ENCODE data around the gene ST7.

ST7 gene

GRCh38 chr7:116918704-116919103 lies 34.6 kb upstream of the ST7 start:
- Histone ChIP-seq H3K36me3 (peaks cover 22% of the 10 kb centered on the region), H3K4me3 (ENCODE audit: low read depth, low read length) (no peak overlapping the region), H3K9me3 (no peaks in the 10 kb centered on the region), H3K4me1 (no peaks in the 10 kb centered on the region), H3K27me3 (no peaks in the 10 kb centered on the region)
- no peak for DNase-seq
- TF ChIP-seq CTCF (IDR thresholded peaks at IDR 0.05; ENCODE audit: low read depth, low read length) = no peak

GRCh38 chr7:116920359-116920758 lies 32.9 kb upstream of the ST7 start:
- no peak for DNase-seq
- no peak overlapping the region for H3K4me3 ChIP-seq (ENCODE audit: low read depth, low read length)
- H3K36me3 ChIP-seq = peaks cover 11% of the 10 kb centered on the region
- H3K27me3 ChIP-seq = no peaks in the 10 kb centered on the region
- H3K9me3 ChIP-seq = no peaks in the 10 kb centered on the region
- no peak for TF ChIP-seq CTCF (IDR thresholded peaks at IDR 0.05; ENCODE audit: low read depth, low read length)
- H3K4me1 ChIP-seq = no peaks in the 10 kb centered on the region

- Histone ChIP-seq H3K4me3 (ENCODE audit: low read depth, low read length) (no peak overlapping the region), H3K36me3 (peaks cover 2% of the 10 kb centered on the region), H3K27me3 (no peaks in the 10 kb centered on the region), H3K4me1 (no peaks in the 10 kb centered on the region), H3K9me3 (no peaks in the 10 kb centered on the region)
- TF ChIP-seq CTCF (IDR thresholded peaks at IDR 0.05; ENCODE audit: low read depth, low read length) = no peak
- no peak for DNase-seq
Observed at GRCh38 chr7:116922545-116922944, 30.8 kb upstream of the ST7 start.

GRCh38 chr7:116924741-116925140 lies 28.6 kb upstream of the ST7 start:
- Histone ChIP-seq H3K9me3 (no peaks in the 10 kb centered on the region), H3K27me3 (no peaks in the 10 kb centered on the region), H3K4me1 (no peaks in the 10 kb centered on the region), H3K36me3 (no peaks in the 10 kb centered on the region), H3K4me3 (ENCODE audit: low read depth, low read length) (no peak overlapping the region)
- TF ChIP-seq CTCF (IDR thresholded peaks at IDR 0.05; ENCODE audit: low read depth, low read length) = no peak
- no peak for DNase-seq

- TF ChIP-seq CTCF (IDR thresholded peaks at IDR 0.05; ENCODE audit: low read depth, low read length) = no peak
- H3K4me1 ChIP-seq = no peaks in the 10 kb centered on the region
- H3K9me3 ChIP-seq = no peaks in the 10 kb centered on the region
- no peaks in the 10 kb centered on the region for H3K27me3 ChIP-seq
- no peak overlapping the region for H3K4me3 ChIP-seq (ENCODE audit: low read depth, low read length)
- H3K36me3 ChIP-seq = no peaks in the 10 kb centered on the region
- no peak for DNase-seq
Observed at GRCh38 chr7:116929021-116929420, 24.3 kb upstream of the ST7 start.

GRCh38 chr7:116929914-116930913 lies 23.1 kb upstream of the ST7 start:
- H3K36me3 ChIP-seq = no peaks in the 10 kb centered on the region
- H3K27me3 ChIP-seq = no peaks in the 10 kb centered on the region
- H3K4me3 ChIP-seq (ENCODE audit: low read depth, low read length) = peak overlapping the region; percentile 29
- H3K4me1 ChIP-seq = no peaks in the 10 kb centered on the region
- peak; percentile 95 for TF ChIP-seq CTCF (IDR thresholded peaks at IDR 0.05; ENCODE audit: low read depth, low read length)
- H3K9me3 ChIP-seq = no peaks in the 10 kb centered on the region
- DNase-seq = peak; percentile 83

Measured in BE2C (cell line).